ENCODE results near the gene SIGLEC1. TPM values are rescaled to one million over a fixed set of nuclear protein-coding genes. Genes with fewer than 3 reads are reported as not detected.

Gene SIGLEC1
- total and polyA plus RNA-seq, 2 donors (not counting 3 experiments of a cell fraction or from before 2014, with no cell fraction given) = not detected

GRCh38 chr20:3701061-3701998, 11.1 kb downstream of the SIGLEC1 start:
- ChIA-PET CTCF (interaction anchor here (1.2 to 12.6 kb wide), 3 partner anchors 8 to 25 kb away, joined by 5 to 112 read pairs (median 22); no protein-coding TSS in a partner anchor), POLR2A (no interaction called here)
- DNase-seq (ENCODE audit: low read depth, low spot score) = no peak
- FAIRE-seq = no peak
- H3K4me3 ChIP-seq (replicated peaks in 1 of 3; ENCODE audit: insufficient read depth in 1 of 3, low read depth in 1 of 3, low read length in 3 of 3) = no peak overlapping the region
- H3K9me1 ChIP-seq (replicated peaks; ENCODE audit: control insufficient read depth, extremely low read depth, insufficient read depth, low read length) = no peaks in the 10 kb centered on the region
- no peak overlapping the region for H3K9ac ChIP-seq (replicated peaks; ENCODE audit: extremely low read depth, insufficient read depth, low read length)
- H2AFZ ChIP-seq (ENCODE audit: low read depth, low read length) = no peak overlapping the region
- H3K27ac ChIP-seq (ENCODE audit: insufficient read depth, low read depth, low read length) = no peak overlapping the region
- H4K20me1 ChIP-seq (replicated peaks; ENCODE audit: control insufficient read depth, extremely low read depth, insufficient read depth, low read length) = no peaks in the 10 kb centered on the region
- no peaks in the 10 kb centered on the region for H3K4me1 ChIP-seq (ENCODE audit: control insufficient read depth, extremely low read depth, insufficient read depth, low read length)
- BruUV-seq (replicated peaks) = no TSS peak
- no peak overlapping the region for H3K4me2 ChIP-seq (ENCODE audit: insufficient read depth, low read length)
- dilution Hi-C loops (cut with MboI; ENCODE audit: extremely low pct_ligation_motif_present, low sequenced_read_pairs) = no loop called here
- no peak for TF ChIP-seq JUN (IDR thresholded peaks at IDR 0.05; ENCODE audit: borderline replicate concordance, insufficient read depth, insufficient read length, low read depth)
- TF ChIP-seq GATA2 (IDR thresholded peaks at IDR 0.05; ENCODE audit: insufficient read depth, insufficient read length, low read depth, low read length) = no peak
- no peak for TF ChIP-seq MYC (IDR thresholded peaks at IDR 0.05; ENCODE audit: low read depth, low read length)
- no peak for TF ChIP-seq FOS (IDR thresholded peaks at IDR 0.05; ENCODE audit: borderline replicate concordance, insufficient read depth, low read length)
- no peak for TF ChIP-seq EZH2 (IDR thresholded peaks at IDR 0.05; ENCODE audit: borderline replicate concordance, low read depth, low read length, severe bottlenecking)
- TF ChIP-seq, protein P1, sequence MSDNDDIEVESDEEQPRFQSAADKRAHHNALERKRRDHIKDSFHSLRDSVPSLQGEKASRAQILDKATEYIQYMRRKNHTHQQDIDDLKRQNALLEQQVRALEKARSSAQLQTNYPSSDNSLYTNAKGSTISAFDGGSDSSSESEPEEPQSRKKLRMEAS (IDR thresholded peaks at IDR 0.05; ENCODE audit: insufficient read depth, insufficient read length) = no peak
- no peaks in the 10 kb centered on the region for H3K79me2 ChIP-seq (ENCODE audit: control insufficient read depth, insufficient read depth, low read length)
- no peaks in the 10 kb centered on the region for H3K9me3 ChIP-seq (replicated peaks; ENCODE audit: control insufficient read depth, insufficient read depth, low read length)
- H3K36me3 ChIP-seq (ENCODE audit: control insufficient read depth in 2 of 2, extremely low read depth in 1 of 2, insufficient read depth in 2 of 2, low read length in 2 of 2) = no peaks in the 10 kb centered on the region
- intact Hi-C loops (cut with micrococcal nuclease) = no loop called here
- H3K27me3 ChIP-seq (ENCODE audit: control insufficient read depth in 2 of 2, insufficient read depth in 2 of 2, low read length in 2 of 2) = no peaks in the 10 kb centered on the region
